Neural crest cell (in vitro differentiated cells): ENCODE measurements around the gene TRIM23. TPM values are rescaled to one million over a fixed set of nuclear protein-coding genes. Genes with fewer than 3 reads are reported as not detected.
A peak's percentile ranks its signal among the peaks of the same experiment; 100 is the strongest.
"Not testable (repeated sequence)": the region's sequence is repeated elsewhere in the genome, so short reads cannot be mapped to it uniquely, and the experiment has no call there.

Source experiments
- DNase-seq: peaks from one replicate; pipeline ENCODE4 v3.0.0; 2021; ENCODE audit warnings: low read depth, mixed read lengths, low spot score
- H3K27ac Mint-ChIP-seq: one replicate; pipeline ENCODE4 v1.8.0; 2021; ENCODE audit warnings: mild to moderate bottlenecking, mixed read lengths; ENCODE audit not compliant: unreplicated experiment
- H3K27me3 Mint-ChIP-seq: 2 replicates; pipeline ENCODE4 v1.8.0; 2021; ENCODE audit warnings: low read depth, mild to moderate bottlenecking, mixed read lengths
- H3K36me3 Mint-ChIP-seq: 2 replicates; pipeline ENCODE4 v1.8.0; 2021; ENCODE audit warnings: low read depth, mild to moderate bottlenecking, mixed read lengths
- H3K4me1 Mint-ChIP-seq: 2 replicates; pipeline ENCODE4 v1.8.0; 2021; ENCODE audit warnings: mixed read lengths
- H3K4me3 Mint-ChIP-seq: one replicate; pipeline ENCODE4 v1.8.0; 2021; ENCODE audit warnings: mild to moderate bottlenecking, mixed read lengths
- H3K9me3 Mint-ChIP-seq: 2 replicates; pipeline ENCODE4 v1.8.0; 2021; ENCODE audit warnings: mixed read lengths
- CTCF ChIP-seq: fragments of 200-600 bp; sonication (generic); conservative IDR thresholded peaks from 2 replicates; pipeline ENCODE4 v1.5.0; 2021; ENCODE audit warnings: antibody characterized with exemption, mild to moderate bottlenecking
- total RNA-seq: library from RNA; stranded (reverse); gene quantifications from 2 replicates; pipeline ENCODE4 v1.2.1, GENCODE V29; 2021

Gene TRIM23
- total RNA-seq, 1 donor from 2014 or later = 12.7 TPM

- Mint-ChIP-seq H3K36me3 (peaks cover 6% of the 10 kb centered on the region), H3K9me3 (no peaks in the 10 kb centered on the region), H3K4me3 (peak within 1 kb of the TSS; percentile 100), H3K27me3 (no peaks in the 10 kb centered on the region), H3K4me1 (peaks cover 34% of the 10 kb centered on the region), H3K27ac (peak within 1 kb of the TSS; percentile 98)
- DNase-seq = peak; percentile 57
- TF ChIP-seq CTCF = peak; percentile 32
These were observed 730 bp upstream of the TRIM23 start, which contains the start of the genes SHLD3 and TRAPPC13 for GRCh38 chr5:65624571-65625555. Gene SHLD3, plus strand, starts transcription at chr5:65625027. Its CDS starts 4,561 bp downstream, at chr5:65629588. Gene TRAPPC13, plus strand, starts transcription at chr5:65625027. Its CDS starts 34 bp downstream, at chr5:65625061.

- Mint-ChIP-seq H3K4me3 (peak overlapping the region; percentile 100), H3K36me3 (peaks cover 3% of the 10 kb centered on the region), H3K9me3 (no peaks in the 10 kb centered on the region), H3K27me3 (no peaks in the 10 kb centered on the region), H3K27ac (peak overlapping the region; percentile 98), H3K4me1 (peaks cover 34% of the 10 kb centered on the region)
- TF ChIP-seq CTCF = no peak
- DNase-seq = no peak
These were observed 651 bp downstream of the TRIM23 start for GRCh38 chr5:65623482-65623881.

- not testable (repeated sequence) for DNase-seq, H3K36me3 Mint-ChIP-seq, H3K27ac Mint-ChIP-seq, H3K9me3 Mint-ChIP-seq, H3K27me3 Mint-ChIP-seq
- H3K4me3 Mint-ChIP-seq = peak overlapping the region; percentile 61
- peaks cover 31% of the 10 kb centered on the region for H3K4me1 Mint-ChIP-seq
These were observed 2.2 kb downstream of the TRIM23 start for GRCh38 chr5:65621961-65622360.

- Mint-ChIP-seq H3K36me3 (no peaks in the 10 kb centered on the region), H3K27me3 (no peaks in the 10 kb centered on the region), H3K4me1 (peaks cover 21% of the 10 kb centered on the region), H3K4me3 (no peak overlapping the region), H3K9me3 (no peaks in the 10 kb centered on the region), H3K27ac (no peak overlapping the region)
- no peak for DNase-seq
- TF ChIP-seq CTCF = no peak
These were observed 4.1 kb downstream of the TRIM23 start for GRCh38 chr5:65620021-65620420.

GRCh38 chr5:65612298-65612907, 11.7 kb downstream of the TRIM23 start:
- Mint-ChIP-seq H3K4me3 (no peak overlapping the region), H3K27ac (no peak overlapping the region), H3K36me3 (no peaks in the 10 kb centered on the region), H3K4me1 (no peaks in the 10 kb centered on the region), H3K9me3 (no peaks in the 10 kb centered on the region), H3K27me3 (no peaks in the 10 kb centered on the region)
- DNase-seq = no peak
- no peak for TF ChIP-seq CTCF

GRCh38 chr5:65611524-65611923, 12.6 kb downstream of the TRIM23 start:
- no peak for TF ChIP-seq CTCF
- no peak for DNase-seq
- no peaks in the 10 kb centered on the region for H3K4me1 Mint-ChIP-seq
- H3K27me3 Mint-ChIP-seq = no peaks in the 10 kb centered on the region
- H3K4me3 Mint-ChIP-seq = no peak overlapping the region
- H3K9me3 Mint-ChIP-seq = no peaks in the 10 kb centered on the region
- no peak overlapping the region for H3K27ac Mint-ChIP-seq
- peaks cover 2% of the 10 kb centered on the region for H3K36me3 Mint-ChIP-seq

GRCh38 chr5:65601761-65602160, 22.4 kb downstream of the TRIM23 start:
- not testable (repeated sequence) for H3K27ac Mint-ChIP-seq, H3K4me1 Mint-ChIP-seq, H3K27me3 Mint-ChIP-seq, H3K4me3 Mint-ChIP-seq, DNase-seq
- peaks cover 58% of the 10 kb centered on the region for H3K36me3 Mint-ChIP-seq
- peaks cover 16% of the 10 kb centered on the region for H3K9me3 Mint-ChIP-seq
